ENCODE data around the gene FAM25G. TPM values are rescaled to one million over a fixed set of nuclear protein-coding genes. Genes with fewer than 3 reads are reported as not detected.
A peak's percentile ranks its signal among the peaks of the same experiment; 100 is the strongest.

FAM25G gene
- total and polyA plus RNA-seq, 4 donors = not detected

DNA sequence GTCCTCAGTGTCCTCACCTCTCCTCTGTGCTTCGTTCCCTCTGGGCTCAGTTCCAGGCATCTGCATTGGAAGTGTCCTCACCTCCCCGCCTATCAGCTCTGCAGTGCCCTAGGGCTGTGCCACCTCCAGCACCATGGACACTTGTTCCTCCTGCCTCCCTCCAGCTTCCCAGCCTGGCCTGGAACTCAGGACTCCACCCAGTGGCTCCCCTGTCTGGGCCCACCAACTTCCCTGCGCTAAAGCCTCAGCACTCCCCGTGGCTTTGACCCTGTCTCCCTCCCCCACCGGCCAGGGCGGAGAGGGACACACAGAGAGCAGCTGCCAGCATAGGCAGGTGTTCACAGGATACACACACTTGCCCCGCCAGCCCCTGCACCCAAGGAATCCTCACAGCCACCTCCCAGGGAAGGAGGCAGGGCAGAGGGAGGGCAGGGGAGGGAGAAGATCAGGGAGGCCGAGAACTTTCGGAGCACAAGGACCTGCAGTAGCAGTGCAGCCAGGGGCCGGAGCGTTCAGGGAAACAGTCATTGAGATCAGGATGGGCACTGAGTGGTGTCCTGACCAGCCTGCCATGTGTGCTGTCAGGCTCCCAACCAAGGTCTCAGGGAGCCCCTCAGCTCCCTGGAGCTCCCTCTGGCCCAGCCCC is 38.9 kb downstream of the FAM25G start:
- H3K9me3 ChIP-seq (ENCODE audit: control insufficient read depth, low read length) = no peaks in the 10 kb centered on the region
- H3K27me3 ChIP-seq (ENCODE audit: control insufficient read depth in 1 of 2, insufficient read depth in 2 of 2, low read length in 1 of 2) = no peaks in the 10 kb centered on the region
- ATAC-seq (ENCODE audit: low FRiP score) (no peak), DNase-seq (peak in 1 of 2 donors; percentile 57)
- H3K27ac ChIP-seq (ENCODE audit: low read depth in 1 of 2, low read length in 2 of 2) = no peak overlapping the region
- 70 to 74% methylated on average over 11 of the region's 11 CpGs for WGBS, 2 donors
- H3K36me3 ChIP-seq (ENCODE audit: control insufficient read depth in 1 of 2, insufficient read depth in 2 of 2, low read length in 1 of 2) = no peaks in the 10 kb centered on the region
- no peak overlapping the region for H3K4me3 ChIP-seq (ENCODE audit: low read length in 2 of 2)
- H3K4me1 ChIP-seq (ENCODE audit: control insufficient read depth in 1 of 2, insufficient read depth in 2 of 2, low read length in 2 of 2) = no peaks in the 10 kb centered on the region
- intact Hi-C loops (cut with DNase I) = no loop called here

DNA sequence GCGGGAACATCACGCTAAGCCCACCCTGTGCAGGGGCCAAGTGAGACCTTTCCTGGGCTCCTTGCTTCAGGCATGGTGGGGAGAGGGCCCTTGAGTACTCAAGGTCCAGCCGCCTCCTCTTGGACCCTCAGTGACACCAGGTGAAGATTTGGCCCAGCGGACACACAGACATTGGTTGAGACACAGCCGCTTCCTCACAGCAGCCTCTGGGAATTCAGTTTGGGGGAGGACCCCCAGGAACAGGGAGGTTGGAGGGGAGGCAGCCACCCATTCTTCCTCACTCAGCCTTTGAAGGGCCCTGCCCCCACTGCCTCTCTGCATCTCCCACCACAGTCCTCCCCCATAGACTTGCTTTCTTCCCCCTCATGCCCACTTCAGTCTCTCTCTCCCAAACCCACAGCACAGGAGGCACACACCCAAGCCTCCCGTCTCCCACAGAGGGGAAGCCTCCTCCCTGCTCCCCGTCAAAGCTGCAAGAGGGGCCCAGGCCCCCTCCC is 39.5 kb downstream of the FAM25G start:
- H3K4me1 ChIP-seq (ENCODE audit: control insufficient read depth in 1 of 2, insufficient read depth in 2 of 2, low read length in 2 of 2) = no peaks in the 10 kb centered on the region
- intact Hi-C loops (cut with DNase I) = no loop called here
- no peak overlapping the region for H3K4me3 ChIP-seq (ENCODE audit: low read length in 2 of 2)
- H3K27ac ChIP-seq (ENCODE audit: low read depth in 1 of 2, low read length in 2 of 2) = no peak overlapping the region
- ATAC-seq (ENCODE audit: low FRiP score) (no peak), DNase-seq (no peak)
- no peaks in the 10 kb centered on the region for H3K36me3 ChIP-seq (ENCODE audit: control insufficient read depth in 1 of 2, insufficient read depth in 2 of 2, low read length in 1 of 2)
- no peaks in the 10 kb centered on the region for H3K27me3 ChIP-seq (ENCODE audit: control insufficient read depth in 1 of 2, insufficient read depth in 2 of 2, low read length in 1 of 2)
- WGBS, 2 donors = 89 to 91% methylated on average over 7 of the region's 7 CpGs
- no peaks in the 10 kb centered on the region for H3K9me3 ChIP-seq (ENCODE audit: control insufficient read depth, low read length)

DNA sequence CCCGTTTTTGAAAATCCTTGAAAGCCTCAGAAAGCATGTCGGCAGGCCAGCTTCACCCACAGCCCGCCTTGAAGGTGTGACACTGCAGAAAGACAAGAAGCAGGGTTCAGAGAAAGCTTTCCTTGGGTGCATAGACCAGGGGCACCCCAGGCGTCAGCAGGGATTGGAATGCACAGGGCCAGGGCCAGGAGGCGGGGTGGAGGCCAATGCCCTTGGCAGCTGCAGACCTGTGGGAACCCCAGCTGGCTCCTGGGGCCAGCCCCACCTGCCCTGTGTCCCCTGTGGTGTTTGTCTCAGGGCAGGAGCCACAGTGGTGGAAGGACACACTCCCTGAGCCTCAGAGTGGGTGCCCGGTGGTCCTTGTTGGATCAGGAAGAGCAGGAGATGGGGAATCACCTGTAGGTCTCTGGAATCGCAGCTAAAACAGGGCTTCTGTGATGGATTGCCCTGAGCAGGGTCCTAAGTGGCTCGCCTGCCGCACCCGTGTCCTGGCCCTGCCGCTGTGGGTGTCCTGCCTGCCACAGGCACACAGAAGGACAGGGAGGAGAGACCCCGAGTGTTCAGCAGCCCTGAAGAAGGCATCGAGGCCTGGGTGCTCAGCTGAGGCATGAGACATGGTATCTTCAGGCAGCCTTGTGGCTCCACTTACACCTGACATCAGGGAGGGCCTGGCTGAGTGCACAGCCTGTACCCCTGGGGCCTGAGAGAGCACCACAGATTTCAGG is 40.1 kb downstream of the FAM25G start:
- ATAC-seq (ENCODE audit: low FRiP score) (no peak), DNase-seq (peak in 1 of 2 donors; percentile 70)
- intact Hi-C loops (cut with DNase I) = no loop called here

DNA sequence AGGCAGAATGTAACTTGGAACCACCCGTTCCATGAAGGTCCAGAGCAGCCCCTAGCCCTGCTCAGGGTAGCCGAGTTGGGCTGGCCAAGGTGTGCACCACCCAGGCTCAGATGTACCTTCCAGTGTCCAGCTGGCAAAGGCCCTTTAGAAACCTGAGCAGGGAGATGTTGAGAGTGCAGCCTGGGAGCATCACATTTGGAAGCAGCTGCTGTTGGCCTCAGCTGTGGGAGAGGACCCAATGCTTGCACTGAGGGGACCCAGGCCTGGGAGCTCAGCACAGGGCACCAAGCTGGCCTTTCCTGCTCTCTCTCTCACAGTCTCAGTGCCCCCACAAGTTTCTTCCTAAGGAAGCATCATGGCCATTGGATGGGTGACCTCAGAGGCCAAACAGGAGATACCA is 41.1 kb downstream of the FAM25G start:
- Histone ChIP-seq H3K4me3 (ENCODE audit: low read length in 2 of 2) (no peak overlapping the region), H3K9me3 (ENCODE audit: control insufficient read depth, low read length) (peaks cover 4% of the 10 kb centered on the region), H3K36me3 (ENCODE audit: control insufficient read depth in 1 of 2, insufficient read depth in 2 of 2, low read length in 1 of 2) (no peaks in the 10 kb centered on the region), H3K4me1 (ENCODE audit: control insufficient read depth in 1 of 2, insufficient read depth in 2 of 2, low read length in 2 of 2) (no peaks in the 10 kb centered on the region), H3K27ac (ENCODE audit: low read depth in 1 of 2, low read length in 2 of 2) (no peak overlapping the region), H3K27me3 (ENCODE audit: control insufficient read depth in 1 of 2, insufficient read depth in 2 of 2, low read length in 1 of 2) (no peaks in the 10 kb centered on the region)
- 85 to 87% methylated on average over 2 of the region's 2 CpGs for WGBS, 2 donors
- DNase-seq (no peak), ATAC-seq (ENCODE audit: low FRiP score) (no peak)
- intact Hi-C loops (cut with DNase I) = no loop called here

More for the DNA sequence above, 40.1 kb downstream of the FAM25G start:
- Histone ChIP-seq H3K36me3 (ENCODE audit: control insufficient read depth in 1 of 2, insufficient read depth in 2 of 2, low read length in 1 of 2) (no peaks in the 10 kb centered on the region), H3K4me1 (ENCODE audit: control insufficient read depth in 1 of 2, insufficient read depth in 2 of 2, low read length in 2 of 2) (no peaks in the 10 kb centered on the region), H3K27me3 (ENCODE audit: control insufficient read depth in 1 of 2, insufficient read depth in 2 of 2, low read length in 1 of 2) (no peaks in the 10 kb centered on the region), H3K9me3 (ENCODE audit: control insufficient read depth, low read length) (peaks cover under 1% of the 10 kb centered on the region), H3K27ac (ENCODE audit: low read depth in 1 of 2, low read length in 2 of 2) (no peak overlapping the region), H3K4me3 (ENCODE audit: low read length in 2 of 2) (no peak overlapping the region)
- 88 to 89% methylated on average over 12 to 13 of the region's 13 CpGs for WGBS, 2 donors

DNA sequence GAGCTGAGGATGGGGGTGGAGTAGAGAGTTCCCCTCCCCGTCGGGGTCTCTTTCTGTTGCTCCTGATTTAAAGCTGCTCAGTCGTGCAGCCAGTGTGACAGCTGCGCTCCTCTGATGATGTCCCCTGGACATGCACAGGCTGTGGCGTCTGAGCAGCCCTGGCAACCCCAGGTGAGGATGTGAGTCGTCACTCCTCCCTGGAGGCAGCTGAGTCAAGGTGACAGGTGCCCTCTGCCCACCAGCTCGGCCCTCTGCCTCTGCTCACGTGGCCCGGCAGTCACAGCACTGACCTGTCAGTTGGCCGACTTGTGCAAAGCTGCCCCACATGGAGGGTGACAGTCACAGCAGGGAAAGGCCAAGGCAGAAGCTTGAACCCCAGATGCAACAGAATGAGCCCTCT is 41.5 kb downstream of the FAM25G start:
- intact Hi-C loops (cut with DNase I) = no loop called here
- WGBS, 2 donors = 78 to 83% methylated on average over 10 of the region's 10 CpGs
- Histone ChIP-seq H3K36me3 (ENCODE audit: control insufficient read depth in 1 of 2, insufficient read depth in 2 of 2, low read length in 1 of 2) (no peaks in the 10 kb centered on the region), H3K27ac (ENCODE audit: low read depth in 1 of 2, low read length in 2 of 2) (no peak overlapping the region), H3K4me1 (ENCODE audit: control insufficient read depth in 1 of 2, insufficient read depth in 2 of 2, low read length in 2 of 2) (no peaks in the 10 kb centered on the region), H3K27me3 (ENCODE audit: control insufficient read depth in 1 of 2, insufficient read depth in 2 of 2, low read length in 1 of 2) (no peaks in the 10 kb centered on the region), H3K9me3 (ENCODE audit: control insufficient read depth, low read length) (peaks cover 6% of the 10 kb centered on the region), H3K4me3 (ENCODE audit: low read length in 2 of 2) (no peak overlapping the region)
- DNase-seq (no peak), ATAC-seq (ENCODE audit: low FRiP score) (no peak)

DNA sequence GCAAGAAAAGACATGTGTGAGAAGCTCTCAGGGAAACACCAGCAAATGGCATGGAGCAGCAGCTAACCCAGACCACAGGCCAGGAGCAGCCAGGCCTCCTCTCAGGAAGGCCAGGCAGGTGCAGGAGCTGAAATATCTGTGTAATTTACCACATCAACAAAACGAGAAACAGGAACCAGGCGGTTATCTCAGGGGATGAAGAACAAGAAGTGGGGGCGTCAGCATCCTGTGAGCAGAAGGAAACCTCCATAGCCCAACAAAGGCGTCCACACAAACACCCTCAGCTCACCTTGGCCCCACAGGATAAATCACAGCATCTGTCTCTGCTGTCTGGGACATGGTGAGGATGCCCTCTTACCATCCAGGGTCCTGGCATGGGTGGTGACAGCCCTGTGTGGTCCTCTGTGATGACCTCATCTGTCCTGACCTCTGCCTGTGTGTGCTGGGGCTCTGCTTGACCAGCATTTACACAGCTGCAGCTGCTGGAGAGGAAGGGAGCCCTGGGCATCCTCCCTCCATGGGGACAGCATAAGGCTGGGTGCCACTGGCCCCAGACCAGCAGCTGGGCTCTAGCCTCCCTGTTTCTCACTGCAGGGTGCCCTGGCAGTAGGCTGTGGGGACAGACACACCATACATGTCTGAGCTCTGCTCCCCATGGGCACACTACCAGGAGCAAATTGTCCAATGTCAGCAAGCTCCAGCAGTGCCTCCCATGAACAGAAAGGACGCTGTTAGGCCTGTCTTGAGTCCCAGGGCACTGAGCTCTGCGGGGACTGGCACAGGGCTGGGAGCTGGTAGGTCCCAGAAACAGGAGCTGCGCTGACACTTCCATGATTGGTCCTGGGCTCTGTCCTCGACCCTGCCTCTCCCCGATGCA is 42.2 kb downstream of the FAM25G start:
- ATAC-seq (ENCODE audit: low FRiP score) (no peak), DNase-seq (no peak)
- intact Hi-C loops (cut with DNase I) = no loop called here
- no peak overlapping the region for H3K4me3 ChIP-seq (ENCODE audit: low read length in 2 of 2)
- no peaks in the 10 kb centered on the region for H3K27me3 ChIP-seq (ENCODE audit: control insufficient read depth in 1 of 2, insufficient read depth in 2 of 2, low read length in 1 of 2)
- no peaks in the 10 kb centered on the region for H3K4me1 ChIP-seq (ENCODE audit: control insufficient read depth in 1 of 2, insufficient read depth in 2 of 2, low read length in 2 of 2)
- WGBS, 2 donors = 76 to 80% methylated on average over 9 of the region's 9 CpGs
- H3K36me3 ChIP-seq (ENCODE audit: control insufficient read depth in 1 of 2, insufficient read depth in 2 of 2, low read length in 1 of 2) = no peaks in the 10 kb centered on the region
- H3K27ac ChIP-seq (ENCODE audit: low read depth in 1 of 2, low read length in 2 of 2) = no peak overlapping the region
- H3K9me3 ChIP-seq (ENCODE audit: control insufficient read depth, low read length) = peaks cover 8% of the 10 kb centered on the region

DNA sequence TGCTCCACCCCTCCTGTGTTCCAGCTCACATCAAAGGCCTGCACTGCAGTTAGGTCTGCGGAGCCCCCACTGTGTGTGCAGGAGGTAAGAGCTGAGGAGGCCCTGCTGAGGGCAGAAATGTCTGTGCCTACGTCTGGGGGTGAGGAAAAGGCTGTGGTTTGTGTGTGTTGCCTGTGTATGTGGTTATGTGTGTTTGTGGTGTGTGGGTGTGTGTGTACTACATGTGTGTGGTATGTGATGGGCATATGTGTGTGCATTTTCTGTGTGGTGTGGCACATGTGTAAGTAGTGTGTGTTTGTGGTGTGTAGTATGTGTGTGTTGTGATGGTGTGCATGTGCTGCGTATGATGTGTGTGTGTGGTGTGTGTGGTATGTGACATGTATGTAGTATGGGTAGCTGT is 43.8 kb downstream of the FAM25G start:
- no peaks in the 10 kb centered on the region for H3K36me3 ChIP-seq (ENCODE audit: control insufficient read depth in 1 of 2, insufficient read depth in 2 of 2, low read length in 1 of 2)
- H3K4me1 ChIP-seq (ENCODE audit: control insufficient read depth in 1 of 2, insufficient read depth in 2 of 2, low read length in 2 of 2) = no peaks in the 10 kb centered on the region
- DNase-seq = no peak
- H3K9me3 ChIP-seq (ENCODE audit: control insufficient read depth, low read length) = peaks cover 9% of the 10 kb centered on the region
- intact Hi-C loops (cut with DNase I) = no loop called here
- no peak overlapping the region for H3K27ac ChIP-seq (ENCODE audit: low read depth in 1 of 2, low read length in 2 of 2)
- H3K27me3 ChIP-seq (ENCODE audit: control insufficient read depth in 1 of 2, insufficient read depth in 2 of 2, low read length in 1 of 2) = no peaks in the 10 kb centered on the region
- ATAC-seq (ENCODE audit: low FRiP score) = no peak
- 69 to 82% methylated on average over 3 of the region's 3 CpGs for WGBS, 2 donors
- H3K4me3 ChIP-seq (ENCODE audit: low read length in 2 of 2) = no peak overlapping the region

DNA sequence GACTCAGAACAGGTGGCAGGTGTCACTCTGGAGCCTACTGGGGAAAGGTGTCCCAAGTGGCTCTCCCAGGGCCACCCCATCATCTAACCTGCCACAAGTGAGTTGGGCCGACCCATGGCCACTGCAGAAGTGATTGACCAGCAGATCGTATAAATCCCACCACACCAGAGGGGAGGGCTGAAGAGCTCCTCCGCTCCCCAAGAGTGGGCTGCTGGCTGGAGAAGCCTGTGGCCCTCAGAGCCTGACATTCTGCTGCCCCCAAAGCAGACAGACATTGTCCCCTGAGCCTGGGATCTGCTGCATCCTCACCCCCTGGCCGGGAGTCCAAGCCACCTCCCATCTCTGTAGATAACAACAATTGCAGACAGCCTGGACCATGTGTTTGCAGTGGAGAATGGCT is 44.3 kb downstream of the FAM25G start:
- intact Hi-C loops (cut with DNase I) = no loop called here
- 80 to 86% methylated on average over 4 of the region's 4 CpGs for WGBS, 2 donors
- no peak for ATAC-seq (ENCODE audit: low FRiP score)

More for the DNA sequence above, 44.3 kb downstream of the FAM25G start:
- Histone ChIP-seq H3K27ac (ENCODE audit: low read depth in 1 of 2, low read length in 2 of 2) (no peak overlapping the region), H3K36me3 (ENCODE audit: control insufficient read depth in 1 of 2, insufficient read depth in 2 of 2, low read length in 1 of 2) (no peaks in the 10 kb centered on the region), H3K4me3 (ENCODE audit: low read length in 2 of 2) (no peak overlapping the region), H3K4me1 (ENCODE audit: control insufficient read depth in 1 of 2, insufficient read depth in 2 of 2, low read length in 2 of 2) (no peaks in the 10 kb centered on the region), H3K9me3 (ENCODE audit: control insufficient read depth, low read length) (peaks cover 9% of the 10 kb centered on the region), H3K27me3 (ENCODE audit: control insufficient read depth in 1 of 2, insufficient read depth in 2 of 2, low read length in 1 of 2) (no peaks in the 10 kb centered on the region)
- peak in 1 of 2 donors; percentile 55 for DNase-seq

Measured in aorta (tissue), 5 donors.